Muscle of leg (tissue), 11 donors: ENCODE results near the gene FKRP. TPM values are rescaled to one million over a fixed set of nuclear protein-coding genes. Genes with fewer than 3 reads are reported as not detected.
"Not testable (repeated sequence)": the region's sequence is repeated elsewhere in the genome, so short reads cannot be mapped to it uniquely, and the experiment has no call there.

Source experiments
- DNase-seq: peaks from one replicate; pipeline ENCODE4 v3.0.0; 2013
- H3K27ac ChIP-seq: one replicate; pipeline ENCODE4 v1.5.1; 2013; ENCODE audit warnings: mild to moderate bottlenecking, low read length, control low read depth
- H3K27me3 ChIP-seq: one replicate; pipeline ENCODE4 v1.6.1; 2013; ENCODE audit warnings: low read length; ENCODE audit not compliant: control insufficient read depth, insufficient read depth
- H3K36me3 ChIP-seq: one replicate; pipeline ENCODE4 v1.6.1; 2013; ENCODE audit warnings: low read length; ENCODE audit not compliant: control insufficient read depth, insufficient read depth
- H3K4me1 ChIP-seq: one replicate; pipeline ENCODE4 v1.6.1; 2013; ENCODE audit warnings: low read length; ENCODE audit not compliant: control insufficient read depth, insufficient read depth
- H3K4me3 ChIP-seq: one replicate; pipeline ENCODE4 v1.5.1; 2013; ENCODE audit warnings: low read length, control low read depth
- H3K9me3 ChIP-seq: replicated peaks from 2 replicates; pipeline ENCODE4 v1.6.1; 2013; ENCODE audit warnings: low read depth, low read length; ENCODE audit not compliant: control insufficient read depth
- WGBS: methylation state at CpG from one replicate; pipeline ENCODE4 v1.1.5; 2013; ENCODE audit warnings: missing lambda C conversion rate; ENCODE audit not compliant: insufficient coverage; 5-methylcytosine and 5-hydroxymethylcytosine counted together
- polyA plus RNA-seq, 8 donors: library from polyadenylated mRNA; unstranded; fragments of 120-200 nt; gene quantifications; one replicate each; pipeline versions ENCODE4 v1.2.1 to v1.2.3, GENCODE V29; 2013; ENCODE audit warnings: inconsistent platforms in 1 of 8, low replicate concordance in 1 of 8; ENCODE audit not compliant: insufficient read length in 8 of 8, insufficient read depth in 1 of 8
- total RNA-seq: library from RNA; stranded (reverse); fragments of 120-200 nt; gene quantifications from one replicate; pipeline ENCODE4 v1.2.4, GENCODE V29; 2013

Gene FKRP
- total and polyA plus RNA-seq, 9 donors, result 14.3 to 22.7 (median 20.0) TPM

- peaks cover 30% of the 10 kb centered on the region for H3K36me3 ChIP-seq
- peak overlapping the region; percentile 94 for H3K27ac ChIP-seq
- peaks cover 22% of the 10 kb centered on the region for H3K4me1 ChIP-seq
- not testable (repeated sequence) for H3K27me3 ChIP-seq, DNase-seq, H3K4me3 ChIP-seq, H3K9me3 ChIP-seq
- 80% methylated on average over 1 of the region's 6 CpGs for WGBS
These were observed 33.0 kb upstream of the FKRP start for GRCh38 chr19:46712768-46713338.

GRCh38 chr19:46713781-46714443 is 31.9 kb upstream of the FKRP start:
- H3K27me3 ChIP-seq, result no peaks in the 10 kb centered on the region
- peak overlapping the region; percentile 61 for H3K4me3 ChIP-seq
- 0% methylated on average over 17 of the region's 39 CpGs for WGBS
- DNase-seq, result peak; percentile 97
- peaks cover 31% of the 10 kb centered on the region for H3K4me1 ChIP-seq
- peak overlapping the region; percentile 94 for H3K27ac ChIP-seq
- H3K9me3 ChIP-seq, result no peaks in the 10 kb centered on the region
- peaks cover 26% of the 10 kb centered on the region for H3K36me3 ChIP-seq

- peak overlapping the region; percentile 94 for H3K27ac ChIP-seq
- H3K9me3 ChIP-seq, result no peaks in the 10 kb centered on the region
- H3K4me1 ChIP-seq, result peaks cover 33% of the 10 kb centered on the region
- 4% methylated on average over 4 of the region's 12 CpGs for WGBS
- H3K4me3 ChIP-seq, result peak overlapping the region; percentile 61
- H3K27me3 ChIP-seq, result no peaks in the 10 kb centered on the region
- peaks cover 27% of the 10 kb centered on the region for H3K36me3 ChIP-seq
- no peak for DNase-seq
These were observed 31.3 kb upstream of the FKRP start for GRCh38 chr19:46714444-46715106.

- peaks cover 33% of the 10 kb centered on the region for H3K4me1 ChIP-seq
These were observed 30.3 kb upstream of the FKRP start for GRCh38 chr19:46715620-46715974.

GRCh38 chr19:46715975-46716671 is 29.7 kb upstream of the FKRP start:
- Histone ChIP-seq H3K4me3 (peak overlapping the region; percentile 72), H3K27ac (peak overlapping the region; percentile 94), H3K36me3 (peaks cover 28% of the 10 kb centered on the region), H3K4me1 (peaks cover 33% of the 10 kb centered on the region), H3K9me3 (no peaks in the 10 kb centered on the region), H3K27me3 (no peaks in the 10 kb centered on the region)
- WGBS, result 1% methylated on average over 36 of the region's 42 CpGs
- DNase-seq, result no peak

More at GRCh38 chr19:46715620-46715974, 30.3 kb upstream of the FKRP start:
- H3K9me3 ChIP-seq, result no peaks in the 10 kb centered on the region
- peak overlapping the region; percentile 94 for H3K27ac ChIP-seq
- 9% methylated on average over 6 of the region's 8 CpGs for WGBS
- peaks cover 28% of the 10 kb centered on the region for H3K36me3 ChIP-seq
- peak overlapping the region; percentile 72 for H3K4me3 ChIP-seq
- no peak for DNase-seq
- H3K27me3 ChIP-seq, result no peaks in the 10 kb centered on the region

GRCh38 chr19:46716672-46717033 is 29.2 kb upstream of the FKRP start:
- Histone ChIP-seq H3K36me3 (peaks cover 31% of the 10 kb centered on the region), H3K9me3 (no peaks in the 10 kb centered on the region), H3K27me3 (no peaks in the 10 kb centered on the region), H3K4me3 (peak overlapping the region; percentile 72), H3K4me1 (peaks cover 36% of the 10 kb centered on the region), H3K27ac (peak overlapping the region; percentile 94)
- WGBS, result 0% methylated on average over 18 of the region's 20 CpGs
- no peak for DNase-seq

GRCh38 chr19:46717034-46717715 is 28.7 kb upstream of the FKRP start, which contains the start of gene PRKD2:
TSS of gene PRKD2 (minus strand) at chr19:46717114. CDS start at chr19:46716370, 744 bp downstream.
- peak; percentile 96 for DNase-seq
- H3K9me3 ChIP-seq, result no peaks in the 10 kb centered on the region
- peak within 1 kb of the TSS; percentile 94 for H3K27ac ChIP-seq
- WGBS, result 0% methylated on average over 27 of the region's 52 CpGs
- no peaks in the 10 kb centered on the region for H3K27me3 ChIP-seq
- H3K4me3 ChIP-seq, result peak within 1 kb of the TSS; percentile 72
- H3K4me1 ChIP-seq, result peaks cover 41% of the 10 kb centered on the region
- H3K36me3 ChIP-seq, result peaks cover 37% of the 10 kb centered on the region

- 40% methylated on average over 6 of the region's 9 CpGs for WGBS
- no peak for DNase-seq
- H3K9me3 ChIP-seq, result no peaks in the 10 kb centered on the region
- H3K27ac ChIP-seq, result peak overlapping the region; percentile 87
- H3K36me3 ChIP-seq, result peaks cover 42% of the 10 kb centered on the region
- H3K4me1 ChIP-seq, result peaks cover 41% of the 10 kb centered on the region
- H3K4me3 ChIP-seq, result peak overlapping the region; percentile 72
- no peaks in the 10 kb centered on the region for H3K27me3 ChIP-seq
These were observed 28.1 kb upstream of the FKRP start for GRCh38 chr19:46717716-46718143.

GRCh38 chr19:46718157-46718933 is 27.5 kb upstream of the FKRP start:
- H3K4me3 ChIP-seq, result no peak overlapping the region

More at GRCh38 chr19:46718157-46718933, 27.5 kb upstream of the FKRP start:
- WGBS, result 48% methylated on average over 7 of the region's 17 CpGs
- Histone ChIP-seq H3K27ac (peak overlapping the region; percentile 87), H3K9me3 (no peaks in the 10 kb centered on the region), H3K4me1 (peaks cover 41% of the 10 kb centered on the region), H3K36me3 (peaks cover 48% of the 10 kb centered on the region), H3K27me3 (no peaks in the 10 kb centered on the region)
- DNase-seq, result peak; percentile 27
